ENCODE results near the gene PEDS1. TPM values are rescaled to one million over a fixed set of nuclear protein-coding genes. Genes with fewer than 3 reads are reported as not detected.

The PEDS1 gene
- total and polyA plus RNA-seq, 2 of the 13 experiments (the other 11 are each of a cell fraction or from before 2014, with no cell fraction given) = 30.5 to 93.9 TPM

DNA sequence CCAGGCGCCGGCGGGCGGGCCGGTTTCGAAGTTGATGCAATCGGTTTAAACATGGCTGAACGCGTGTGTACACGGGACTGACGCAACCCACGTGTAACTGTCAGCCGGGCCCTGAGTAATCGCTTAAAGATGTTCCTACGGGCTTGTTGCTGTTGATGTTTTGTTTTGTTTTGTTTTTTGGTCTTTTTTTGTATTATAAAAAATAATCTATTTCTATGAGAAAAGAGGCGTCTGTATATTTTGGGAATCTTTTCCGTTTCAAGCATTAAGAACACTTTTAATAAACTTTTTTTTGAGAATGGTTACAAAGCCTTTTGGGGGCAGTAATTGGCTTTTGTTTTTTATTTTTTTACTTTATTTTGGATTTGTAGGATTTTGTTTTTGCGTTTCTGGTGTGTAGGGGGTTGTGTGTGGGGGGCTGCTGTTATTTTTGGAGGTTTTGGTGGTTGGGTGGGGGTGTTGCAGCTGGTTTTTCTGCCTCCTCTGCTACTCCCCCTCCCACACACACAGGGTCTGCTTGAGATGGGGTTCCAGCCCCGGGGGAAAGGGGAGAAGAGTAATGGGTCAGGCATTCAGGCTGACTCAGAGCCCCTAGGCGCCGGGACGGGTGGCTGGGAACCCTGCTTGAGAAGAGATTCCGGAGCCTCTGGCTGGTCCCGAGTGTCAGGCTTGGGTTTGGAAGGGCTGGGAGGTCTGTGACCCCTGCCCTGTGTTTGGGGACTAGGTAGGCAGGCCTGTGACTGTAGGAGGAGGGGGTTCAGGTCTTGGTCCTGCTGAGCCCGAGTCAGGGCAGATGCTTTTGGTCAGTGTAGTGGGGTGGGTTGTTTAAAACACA, 39.1 kb upstream of the PEDS1 start (continued):
- TF ChIP-seq, protein P1, sequence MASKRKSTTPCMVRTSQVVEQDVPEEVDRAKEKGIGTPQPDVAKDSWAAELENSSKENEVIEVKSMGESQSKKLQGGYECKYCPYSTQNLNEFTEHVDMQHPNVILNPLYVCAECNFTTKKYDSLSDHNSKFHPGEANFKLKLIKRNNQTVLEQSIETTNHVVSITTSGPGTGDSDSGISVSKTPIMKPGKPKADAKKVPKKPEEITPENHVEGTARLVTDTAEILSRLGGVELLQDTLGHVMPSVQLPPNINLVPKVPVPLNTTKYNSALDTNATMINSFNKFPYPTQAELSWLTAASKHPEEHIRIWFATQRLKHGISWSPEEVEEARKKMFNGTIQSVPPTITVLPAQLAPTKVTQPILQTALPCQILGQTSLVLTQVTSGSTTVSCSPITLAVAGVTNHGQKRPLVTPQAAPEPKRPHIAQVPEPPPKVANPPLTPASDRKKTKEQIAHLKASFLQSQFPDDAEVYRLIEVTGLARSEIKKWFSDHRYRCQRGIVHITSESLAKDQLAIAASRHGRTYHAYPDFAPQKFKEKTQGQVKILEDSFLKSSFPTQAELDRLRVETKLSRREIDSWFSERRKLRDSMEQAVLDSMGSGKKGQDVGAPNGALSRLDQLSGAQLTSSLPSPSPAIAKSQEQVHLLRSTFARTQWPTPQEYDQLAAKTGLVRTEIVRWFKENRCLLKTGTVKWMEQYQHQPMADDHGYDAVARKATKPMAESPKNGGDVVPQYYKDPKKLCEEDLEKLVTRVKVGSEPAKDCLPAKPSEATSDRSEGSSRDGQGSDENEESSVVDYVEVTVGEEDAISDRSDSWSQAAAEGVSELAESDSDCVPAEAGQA (IDR thresholded peaks at IDR 0.05; ENCODE audit: low read depth) = peak; percentile 84
- TF ChIP-seq, protein P1 (CRISPR knock-in tag; IDR thresholded peaks at IDR 0.05; ENCODE audit: borderline replicate concordance) = no peak
- TF ChIP-seq, protein P2, sequence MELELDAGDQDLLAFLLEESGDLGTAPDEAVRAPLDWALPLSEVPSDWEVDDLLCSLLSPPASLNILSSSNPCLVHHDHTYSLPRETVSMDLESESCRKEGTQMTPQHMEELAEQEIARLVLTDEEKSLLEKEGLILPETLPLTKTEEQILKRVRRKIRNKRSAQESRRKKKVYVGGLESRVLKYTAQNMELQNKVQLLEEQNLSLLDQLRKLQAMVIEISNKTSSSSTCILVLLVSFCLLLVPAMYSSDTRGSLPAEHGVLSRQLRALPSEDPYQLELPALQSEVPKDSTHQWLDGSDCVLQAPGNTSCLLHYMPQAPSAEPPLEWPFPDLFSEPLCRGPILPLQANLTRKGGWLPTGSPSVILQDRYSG (CRISPR knock-in tag; IDR thresholded peaks at IDR 0.05) = no peak
- TF ChIP-seq GTF2F1 (IDR thresholded peaks at IDR 0.05; ENCODE audit: low read length) (no peak; the same call in 1 of the 2 replicates), PAF1 (CRISPR knock-in tag; IDR thresholded peaks at IDR 0.05) (peak; percentile 87; the same call in 1 of the 2 replicates), ZSCAN21 (CRISPR knock-in tag; IDR thresholded peaks at IDR 0.05; ENCODE audit: borderline replicate concordance) (no peak), ZNF615 (CRISPR knock-in tag; IDR thresholded peaks at IDR 0.05; ENCODE audit: borderline replicate concordance) (peak; percentile 42; the same call in 1 of the 2 replicates), TAF1 (CRISPR knock-in tag; IDR thresholded peaks at IDR 0.05) (peak; percentile 35; the same call in 1 of the 2 replicates), PPARG (CRISPR knock-in tag; conservative IDR thresholded peaks at IDR 0.05) (0 out of 2 replicates have a peak, but pooled peaks have one; percentile 23), ZNF678 (CRISPR knock-in tag; IDR thresholded peaks at IDR 0.05) (no peak), CEBPB (IDR thresholded peaks at IDR 0.05; ENCODE audit: borderline replicate concordance, low read depth, low read length) (peak; percentile 99), FOXK2 (IDR thresholded peaks at IDR 0.05) (peak; percentile 97), GTF3A (CRISPR knock-in tag; conservative IDR thresholded peaks at IDR 0.05) (no peak)
- TF ChIP-seq, protein P3, sequence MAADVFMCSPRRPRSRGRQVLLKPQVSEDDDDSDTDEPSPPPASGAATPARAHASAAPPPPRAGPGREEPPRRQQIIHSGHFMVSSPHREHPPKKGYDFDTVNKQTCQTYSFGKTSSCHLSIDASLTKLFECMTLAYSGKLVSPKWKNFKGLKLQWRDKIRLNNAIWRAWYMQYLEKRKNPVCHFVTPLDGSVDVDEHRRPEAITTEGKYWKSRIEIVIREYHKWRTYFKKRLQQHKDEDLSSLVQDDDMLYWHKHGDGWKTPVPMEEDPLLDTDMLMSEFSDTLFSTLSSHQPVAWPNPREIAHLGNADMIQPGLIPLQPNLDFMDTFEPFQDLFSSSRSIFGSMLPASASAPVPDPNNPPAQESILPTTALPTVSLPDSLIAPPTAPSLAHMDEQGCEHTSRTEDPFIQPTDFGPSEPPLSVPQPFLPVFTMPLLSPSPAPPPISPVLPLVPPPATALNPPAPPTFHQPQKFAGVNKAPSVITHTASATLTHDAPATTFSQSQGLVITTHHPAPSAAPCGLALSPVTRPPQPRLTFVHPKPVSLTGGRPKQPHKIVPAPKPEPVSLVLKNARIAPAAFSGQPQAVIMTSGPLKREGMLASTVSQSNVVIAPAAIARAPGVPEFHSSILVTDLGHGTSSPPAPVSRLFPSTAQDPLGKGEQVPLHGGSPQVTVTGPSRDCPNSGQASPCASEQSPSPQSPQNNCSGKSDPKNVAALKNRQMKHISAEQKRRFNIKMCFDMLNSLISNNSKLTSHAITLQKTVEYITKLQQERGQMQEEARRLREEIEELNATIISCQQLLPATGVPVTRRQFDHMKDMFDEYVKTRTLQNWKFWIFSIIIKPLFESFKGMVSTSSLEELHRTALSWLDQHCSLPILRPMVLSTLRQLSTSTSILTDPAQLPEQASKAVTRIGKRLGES (CRISPR knock-in tag; IDR thresholded peaks at IDR 0.05; ENCODE audit: borderline replicate concordance) = no peak
- TF ChIP-seq, protein P4, sequence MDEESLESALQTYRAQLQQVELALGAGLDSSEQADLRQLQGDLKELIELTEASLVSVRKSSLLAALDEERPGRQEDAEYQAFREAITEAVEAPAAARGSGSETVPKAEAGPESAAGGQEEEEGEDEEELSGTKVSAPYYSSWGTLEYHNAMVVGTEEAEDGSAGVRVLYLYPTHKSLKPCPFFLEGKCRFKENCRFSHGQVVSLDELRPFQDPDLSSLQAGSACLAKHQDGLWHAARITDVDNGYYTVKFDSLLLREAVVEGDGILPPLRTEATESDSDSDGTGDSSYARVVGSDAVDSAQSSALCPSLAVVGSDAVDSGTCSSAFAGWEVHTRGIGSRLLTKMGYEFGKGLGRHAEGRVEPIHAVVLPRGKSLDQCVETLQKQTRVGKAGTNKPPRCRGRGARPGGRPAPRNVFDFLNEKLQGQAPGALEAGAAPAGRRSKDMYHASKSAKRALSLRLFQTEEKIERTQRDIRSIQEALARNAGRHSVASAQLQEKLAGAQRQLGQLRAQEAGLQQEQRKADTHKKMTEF (CRISPR knock-in tag; IDR thresholded peaks at IDR 0.05) = 0 out of 2 replicates have a peak, but pooled peaks have one; percentile 57
- TF ChIP-seq, protein P5, sequence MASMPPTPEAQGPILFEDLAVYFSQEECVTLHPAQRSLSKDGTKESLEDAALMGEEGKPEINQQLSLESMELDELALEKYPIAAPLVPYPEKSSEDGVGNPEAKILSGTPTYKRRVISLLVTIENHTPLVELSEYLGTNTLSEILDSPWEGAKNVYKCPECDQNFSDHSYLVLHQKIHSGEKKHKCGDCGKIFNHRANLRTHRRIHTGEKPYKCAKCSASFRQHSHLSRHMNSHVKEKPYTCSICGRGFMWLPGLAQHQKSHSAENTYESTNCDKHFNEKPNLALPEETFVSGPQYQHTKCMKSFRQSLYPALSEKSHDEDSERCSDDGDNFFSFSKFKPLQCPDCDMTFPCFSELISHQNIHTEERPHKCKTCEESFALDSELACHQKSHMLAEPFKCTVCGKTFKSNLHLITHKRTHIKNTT (CRISPR knock-in tag; IDR thresholded peaks at IDR 0.05) = no peak

Measured in HepG2 (cell line).